IPS-NIHi7 (cell line): ENCODE results near the gene PIK3R3.
"Not testable (repeated sequence)": the region's sequence is repeated elsewhere in the genome, so short reads cannot be mapped to it uniquely, and the experiment has no call there.

Source experiments
- DNase-seq: peaks from one replicate; pipeline ENCODE4 v3.0.0; 2012; ENCODE audit warnings: mixed read lengths; ENCODE audit errors: extremely low spot score

The PIK3R3 gene

DNA sequence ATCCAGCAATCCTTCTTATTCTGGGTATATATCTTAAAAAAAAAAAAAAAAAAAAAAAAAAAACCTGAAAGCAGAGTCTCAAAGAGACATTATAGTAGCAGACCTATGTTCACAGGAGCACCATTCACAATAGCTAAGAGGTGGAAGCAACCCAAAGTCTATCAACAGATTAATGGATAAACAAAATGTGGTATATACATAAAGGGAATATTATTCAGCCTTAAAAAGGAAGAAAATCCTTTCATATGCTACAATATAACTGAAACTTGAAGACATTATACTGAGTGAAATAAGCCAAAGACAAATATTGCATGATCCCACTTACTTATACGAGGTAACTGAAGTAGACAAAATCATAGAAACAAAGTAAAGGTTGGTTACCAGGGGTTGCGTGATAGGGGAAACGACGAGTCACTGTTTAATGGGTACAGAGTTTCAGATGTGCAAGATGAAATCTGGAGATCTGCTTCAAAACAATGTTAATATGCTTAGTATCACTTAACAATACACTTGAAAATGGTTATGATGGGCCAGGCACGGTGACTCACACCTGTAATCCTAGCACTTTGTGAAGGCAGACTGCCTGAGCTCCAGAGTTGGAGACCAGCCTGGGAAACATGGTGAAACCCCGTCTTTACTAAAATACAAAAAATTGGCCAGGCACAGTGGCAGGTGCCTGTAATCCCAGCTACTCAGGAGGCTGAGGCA is 29.5 kb downstream of the PIK3R3 start:
- DNase-seq = no peak

GRCh38 chr1:46099215-46099614 is 33.2 kb downstream of the PIK3R3 start:
- no peak for DNase-seq

GRCh38 chr1:46098027-46098712 is 34.3 kb downstream of the PIK3R3 start:
- DNase-seq = no peak

- no peak for DNase-seq
Measured at GRCh38 chr1:46097149-46097472, 35.3 kb downstream of the PIK3R3 start.

- no peak for DNase-seq
Measured at GRCh38 chr1:46096269-46097148, 35.9 kb downstream of the PIK3R3 start.

GRCh38 chr1:46095110-46095509 is 37.3 kb downstream of the PIK3R3 start:
- not testable (repeated sequence) for DNase-seq

DNA sequence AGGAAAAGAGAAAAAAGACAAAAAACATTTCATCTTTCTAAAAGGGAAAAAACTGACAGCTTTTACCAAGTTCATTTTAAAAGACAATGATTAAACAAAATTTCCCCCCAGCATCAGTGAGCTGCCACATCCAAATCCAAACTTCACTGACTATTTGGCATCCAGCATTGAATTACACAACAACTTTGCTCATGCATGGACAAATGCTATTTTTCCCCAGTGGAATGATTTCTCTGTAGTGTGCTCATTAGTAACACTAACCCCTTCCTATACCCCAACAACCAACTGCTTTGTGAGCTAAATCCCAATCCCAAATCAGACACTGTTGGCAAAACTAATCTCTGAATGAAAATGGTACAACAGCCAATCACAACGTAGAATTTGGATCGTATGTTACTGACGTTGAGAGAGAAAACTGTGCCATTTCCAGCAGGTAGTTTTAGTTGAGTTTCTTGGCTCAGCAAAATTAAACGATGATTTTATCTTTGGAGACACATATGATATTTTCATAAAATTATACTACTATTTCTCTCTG is 37.9 kb downstream of the PIK3R3 start:
- DNase-seq = no peak

DNA sequence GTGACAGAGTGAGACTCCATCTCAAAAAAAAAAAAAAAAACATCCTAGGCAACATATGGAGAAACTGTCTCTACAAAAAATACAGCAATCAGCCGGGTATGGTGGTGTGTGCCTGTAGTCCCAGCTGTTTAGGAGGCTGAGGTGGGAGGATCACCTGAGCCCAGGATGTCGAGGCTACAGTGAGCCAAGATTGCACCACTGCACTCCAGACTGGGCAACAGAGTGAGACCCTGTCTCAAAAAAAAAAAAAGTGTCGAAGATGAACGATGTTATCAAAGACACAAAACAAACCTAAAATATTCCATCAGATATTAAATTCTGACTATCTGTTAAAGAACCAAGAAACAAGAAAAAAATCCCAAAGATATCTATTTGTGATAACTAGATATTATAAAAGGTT is 38.6 kb downstream of the PIK3R3 start:
- DNase-seq = not testable (repeated sequence)

GRCh38 chr1:46087891-46088290 is 44.5 kb downstream of the PIK3R3 start:
- no peak for DNase-seq

DNA sequence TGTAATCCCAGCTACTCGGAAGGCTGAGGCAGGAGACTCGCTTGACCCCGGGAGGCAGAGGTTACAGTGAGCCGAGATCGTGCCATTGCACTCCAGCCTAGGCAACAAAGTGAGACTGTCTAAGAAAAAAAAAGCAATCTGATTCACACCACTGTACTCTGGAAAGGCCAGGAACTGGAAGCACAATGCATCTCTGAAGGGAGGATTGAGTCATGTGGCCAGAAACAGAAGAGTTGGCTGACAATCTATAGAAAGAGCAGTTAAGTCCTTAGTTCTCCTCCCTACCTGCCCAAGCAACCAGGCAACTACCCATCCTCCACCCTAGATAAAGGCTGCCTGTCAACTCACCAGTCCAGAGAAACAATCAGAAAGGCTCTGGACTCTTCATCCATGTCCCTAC is 45.9 kb downstream of the PIK3R3 start:
- peak; percentile 9 for DNase-seq

DNA sequence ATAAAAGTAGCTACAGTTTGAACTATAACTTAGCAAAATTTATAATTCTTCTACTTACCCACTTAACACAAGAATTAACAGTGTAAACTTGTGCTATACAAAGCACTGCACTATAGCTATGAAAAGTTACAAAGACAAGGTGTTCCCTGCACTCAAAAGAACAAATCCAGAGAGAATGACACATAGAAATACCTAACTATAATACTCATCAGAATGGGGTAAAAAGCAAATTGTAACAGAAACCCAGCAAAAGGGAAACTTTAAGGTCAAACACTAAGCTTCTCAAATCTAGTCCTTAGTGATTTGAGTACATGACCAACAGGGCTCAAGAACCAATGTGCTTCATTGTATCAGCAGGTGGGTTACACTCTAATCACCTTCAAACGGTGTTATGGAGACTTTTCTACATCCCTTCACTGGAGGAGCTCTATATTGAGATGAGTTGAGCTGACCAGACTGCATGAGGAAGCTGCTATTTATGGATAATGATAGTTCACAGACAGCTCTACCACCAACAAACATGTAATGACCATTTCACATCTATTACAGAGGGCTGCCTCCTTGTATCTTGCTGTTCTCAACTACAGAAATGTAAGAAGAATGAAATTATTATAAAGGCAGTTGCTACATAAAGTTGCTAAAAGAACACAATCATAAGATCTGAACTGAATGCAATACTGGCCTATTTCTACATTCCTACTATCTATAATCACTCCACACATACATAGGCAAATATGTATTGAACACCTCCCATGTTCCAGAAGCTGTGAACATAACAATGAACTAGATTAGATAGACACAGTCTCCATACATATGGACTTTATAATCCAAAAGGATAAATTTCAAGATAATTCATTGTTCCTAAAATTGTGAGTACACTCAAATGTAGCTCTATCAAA is 47.6 kb downstream of the PIK3R3 start:
- no peak for DNase-seq

DNA sequence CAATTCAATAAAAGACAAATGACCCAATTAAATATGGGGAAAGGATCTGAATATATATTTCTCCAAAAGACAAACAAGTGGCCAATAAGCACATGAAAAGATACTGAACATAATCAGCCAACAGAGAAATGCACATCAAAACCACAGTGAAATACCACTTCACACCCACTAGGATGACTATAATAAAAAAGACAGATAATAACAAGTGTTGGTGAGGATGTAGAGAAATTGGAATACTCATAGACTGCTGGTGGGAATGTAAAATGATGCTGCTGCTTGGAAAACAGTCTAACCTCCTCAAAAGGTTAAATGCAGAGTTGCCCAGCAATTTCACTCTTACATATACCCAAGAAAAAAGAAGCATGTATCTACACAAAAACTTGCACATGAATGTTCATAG is 48.9 kb downstream of the PIK3R3 start:
- no peak for DNase-seq

- no peak for DNase-seq
Measured at GRCh38 chr1:46081619-46082018, 50.8 kb downstream of the PIK3R3 start.

DNA sequence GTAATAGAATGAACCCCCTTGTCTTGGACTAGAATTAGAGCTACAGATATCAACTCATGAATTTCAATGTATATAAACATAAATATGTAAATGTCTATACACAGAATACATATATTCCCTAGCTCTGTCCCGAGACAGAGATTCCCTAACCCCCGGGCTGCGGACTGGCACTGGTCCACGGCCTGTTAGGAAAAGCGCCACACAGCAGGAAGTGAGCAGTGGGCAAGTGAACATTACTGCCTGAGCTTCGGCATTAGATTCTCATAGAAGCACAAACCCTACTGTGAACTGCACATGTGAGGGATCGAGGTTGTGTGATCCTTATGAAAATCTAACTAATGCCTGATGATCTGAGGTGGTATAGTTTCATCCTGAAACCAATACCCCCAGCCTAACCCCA is 51.2 kb downstream of the PIK3R3 start:
- no peak for DNase-seq

GRCh38 chr1:46080257-46080656 is 52.2 kb downstream of the PIK3R3 start:
- no peak for DNase-seq

GRCh38 chr1:46077644-46078043 is 54.8 kb downstream of the PIK3R3 start:
- DNase-seq = no peak

DNA sequence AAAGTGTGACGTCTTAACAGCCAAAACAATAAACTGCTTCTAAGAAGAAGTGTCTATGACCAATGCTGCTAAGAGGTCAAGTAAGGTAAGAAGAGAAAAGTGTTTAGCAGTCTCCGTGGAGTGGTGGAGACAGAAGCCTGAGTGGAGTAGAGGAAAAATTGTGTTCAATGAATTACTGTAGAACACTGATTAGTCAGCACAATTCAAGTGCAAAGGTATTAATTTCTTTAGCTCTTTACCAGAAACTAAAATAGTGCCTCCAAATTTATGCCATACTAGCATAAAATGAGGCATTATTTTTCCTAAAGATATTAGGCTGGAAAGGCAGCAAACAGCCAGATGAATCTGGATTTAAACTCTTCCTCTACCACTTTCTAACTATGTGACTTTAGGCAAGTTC is 56.1 kb downstream of the PIK3R3 start:
- DNase-seq = no peak

DNA sequence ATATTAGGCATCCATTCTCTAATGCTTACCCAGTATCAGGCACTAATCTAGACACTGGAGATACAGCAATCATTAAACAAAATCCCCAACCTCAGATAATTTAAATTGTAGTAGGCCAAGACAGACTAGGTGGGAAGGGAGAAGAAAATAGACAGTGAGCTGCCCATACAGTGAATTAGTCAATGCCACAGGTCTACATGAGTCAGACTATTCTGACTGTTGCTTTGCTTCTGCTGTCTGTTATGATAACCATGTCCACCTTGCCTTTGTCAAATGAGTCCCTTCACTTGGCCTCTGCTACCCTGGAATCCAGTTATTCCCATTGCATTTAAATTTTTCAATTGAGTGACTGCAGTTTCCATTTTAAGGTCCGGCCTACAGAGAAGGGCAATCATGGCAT is 59.5 kb downstream of the PIK3R3 start:
- no peak for DNase-seq

DNA sequence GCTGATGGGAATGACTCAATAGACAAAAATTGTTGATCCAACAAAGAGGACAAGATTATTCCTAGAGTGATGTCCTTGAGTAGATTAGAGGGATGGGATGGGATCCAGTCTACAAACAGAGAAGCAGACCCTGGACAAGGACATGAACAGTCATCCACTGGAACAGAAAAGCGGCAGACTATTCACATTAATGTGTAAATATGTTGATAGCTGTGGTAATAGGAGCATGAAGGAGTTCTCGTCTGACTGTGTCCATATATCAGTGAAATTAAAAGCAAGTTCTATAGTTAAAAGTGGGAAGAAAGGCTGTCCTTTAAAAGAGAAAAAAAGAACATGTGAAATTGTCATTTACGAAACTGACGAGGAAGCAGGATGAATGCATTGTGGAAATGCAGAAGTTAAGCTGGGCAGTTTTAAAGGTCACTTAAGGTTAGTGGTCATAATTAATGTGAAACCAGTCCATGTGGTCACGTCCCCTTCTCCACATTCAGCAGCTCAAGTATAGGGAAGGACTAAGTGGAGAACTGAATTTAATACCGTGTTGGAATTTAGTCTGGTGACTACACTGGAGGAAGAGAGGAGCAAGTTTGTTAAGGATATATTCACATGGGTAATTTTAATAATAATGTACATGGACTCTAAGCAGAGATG is 62.1 kb downstream of the PIK3R3 start:
- DNase-seq = no peak

DNA sequence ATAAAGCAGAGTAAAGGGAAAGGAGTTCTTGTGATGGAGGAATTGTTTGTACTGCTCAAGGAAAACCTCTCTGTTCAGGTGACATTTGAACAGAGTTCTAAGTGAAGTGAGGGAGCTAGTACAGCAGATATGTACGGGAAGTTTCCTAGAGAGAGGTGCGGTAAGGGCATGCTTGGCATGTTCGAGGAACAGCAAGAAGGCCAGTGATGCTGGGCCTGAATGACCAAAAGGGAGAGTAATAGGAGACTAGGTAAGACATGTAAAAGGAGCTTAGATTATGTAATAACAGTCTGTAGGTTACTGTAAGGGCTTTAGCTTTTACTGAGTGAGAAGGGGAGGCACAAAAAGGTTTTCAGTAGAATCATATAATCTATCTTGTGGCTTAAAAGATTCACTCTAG is 63.9 kb downstream of the PIK3R3 start:
- no peak for DNase-seq

DNA sequence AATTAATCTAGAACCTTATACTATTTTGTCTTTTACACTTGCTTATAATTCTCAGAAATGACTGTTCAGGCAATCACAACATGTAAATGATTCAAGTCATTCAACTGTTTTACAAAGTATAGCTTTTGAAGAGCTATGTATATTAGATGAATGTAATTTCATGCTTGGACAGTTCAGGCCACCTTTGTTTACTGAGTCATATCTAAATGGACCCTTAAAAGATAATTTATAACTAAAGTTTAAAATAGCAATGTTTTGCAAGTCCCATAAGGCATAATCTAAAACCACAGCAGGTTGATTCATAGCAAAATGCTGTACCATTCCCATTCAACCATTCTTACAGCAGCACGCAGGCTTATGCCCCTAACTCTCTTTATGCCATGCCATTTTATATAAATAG is 64.8 kb downstream of the PIK3R3 start:
- DNase-seq = no peak
